CD4-positive, CD25-positive, alpha-beta regulatory T cell (primary cell): Measurements from ENCODE around the gene ITGA11. TPM values are rescaled to one million over a fixed set of nuclear protein-coding genes. Genes with fewer than 3 reads are reported as not detected.

Source experiments
- ATAC-seq, 2 donors: fragments of 150-1000 bp; cut with Tn5 transposase; one replicate each; pipeline ENCODE4 v1.10.0; 2021; ENCODE audit warnings: low read depth in 2 of 2, moderate number of reproducible peaks in 2 of 2, moderate library complexity in 1 of 2
- DNase-seq, 3 donors: peaks; one replicate each; pipeline versions ENCODE4 v3.0.0 to v3.0.0-alpha.2; 2012 to 2022; ENCODE audit warnings: mixed read lengths in 1 of 3
- H3K27ac ChIP-seq: one replicate; pipeline ENCODE4 v1.7.0; 2013; ENCODE audit warnings: mild to moderate bottlenecking, low read length; ENCODE audit not compliant: insufficient read depth, poor library complexity, severe bottlenecking
- H3K27me3 ChIP-seq: one replicate; pipeline ENCODE4 v1.7.0; 2013; ENCODE audit warnings: low read length; ENCODE audit not compliant: control insufficient read depth, insufficient read depth
- H3K36me3 ChIP-seq: one replicate; pipeline ENCODE4 v1.7.0; 2013; ENCODE audit warnings: mild to moderate bottlenecking, low read length, moderate library complexity; ENCODE audit not compliant: control insufficient read depth, insufficient read depth
- H3K4me1 ChIP-seq: 2 replicates; pipeline ENCODE4 v1.7.0; 2013; ENCODE audit warnings: mild to moderate bottlenecking, low read length; ENCODE audit not compliant: insufficient read depth, control insufficient read depth, poor library complexity, severe bottlenecking
- H3K4me3 ChIP-seq: one replicate; pipeline ENCODE4 v1.7.0; 2013; ENCODE audit warnings: low read depth, mild to moderate bottlenecking, low read length, moderate library complexity
- H3K9me3 ChIP-seq, 2 experiments: 1 replicate in 1 of 2; 2 replicates in 1 of 2; pipeline ENCODE4 v1.7.0; 2013; ENCODE audit warnings: low read length in 2 of 2, mild to moderate bottlenecking in 1 of 2, moderate library complexity in 1 of 2; ENCODE audit not compliant: control insufficient read depth in 2 of 2
- H3K27ac Mint-ChIP-seq, 3 donors: one replicate each; pipeline ENCODE4 v1.8.0; 2020 to 2022; ENCODE audit warnings: mild to moderate bottlenecking in 3 of 3, mixed read lengths in 3 of 3, moderate library complexity in 2 of 3
- H3K27me3 Mint-ChIP-seq: one replicate; pipeline ENCODE4 v1.8.0; 2022; ENCODE audit warnings: mild to moderate bottlenecking, mixed read lengths
- H3K36me3 Mint-ChIP-seq: one replicate; pipeline ENCODE4 v1.8.0; 2020; ENCODE audit warnings: mixed read lengths
- H3K4me1 Mint-ChIP-seq, 4 donors: one replicate each; pipeline ENCODE4 v1.8.0; 2020 to 2022; ENCODE audit warnings: mixed read lengths in 4 of 4, mild to moderate bottlenecking in 1 of 4
- H3K4me3 Mint-ChIP-seq, 4 donors: one replicate each; pipeline ENCODE4 v1.8.0; 2020 to 2022; ENCODE audit warnings: mild to moderate bottlenecking in 4 of 4, mixed read lengths in 4 of 4, moderate library complexity in 3 of 4
- H3K9me3 Mint-ChIP-seq, 7 donors: one replicate each; pipeline ENCODE4 v1.8.0; 2020 to 2022; ENCODE audit warnings: mixed read lengths in 7 of 7, mild to moderate bottlenecking in 3 of 7, moderate library complexity in 2 of 7
- polyA plus RNA-seq, 4 donors: library from polyadenylated mRNA; unstranded; fragments of 300-500 nt; fragmentation: Illumina TruSeq; gene quantifications; one replicate each; pipeline ENCODE4 v1.2.3, GENCODE V29; 2021
- total RNA-seq: library from RNA; stranded (reverse); gene quantifications from one replicate; pipeline ENCODE4 v1.2.3, GENCODE V29; 2022

Gene ITGA11
- total and polyA plus RNA-seq, 5 donors from 2014 or later: 0.02 to 0.05 TPM; not detected in 3

DNA sequence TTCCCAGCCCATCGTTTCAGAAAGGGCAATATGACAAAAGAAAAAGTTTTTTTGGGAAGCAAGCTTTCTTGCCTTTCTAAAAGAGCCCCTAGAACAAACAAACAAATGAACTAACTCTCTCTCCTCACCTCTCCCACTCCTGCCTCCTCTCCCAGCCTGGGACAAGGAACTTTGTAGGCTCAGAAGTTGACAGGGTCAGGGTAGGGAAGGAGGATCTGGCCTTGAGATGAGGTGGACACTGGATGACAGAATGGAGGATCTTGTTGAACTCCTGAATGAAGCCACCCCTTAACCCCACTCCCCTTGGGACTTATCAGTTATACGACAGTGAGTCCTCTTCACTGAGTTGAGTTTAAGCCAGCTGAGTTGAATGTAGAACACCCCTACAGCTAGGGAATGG, 1.6 kb upstream of the ITGA11 start:
- DNase-seq (no peak), ATAC-seq (no peak)
- peaks cover 48% of the 10 kb centered on the region for H3K27me3 Mint-ChIP-seq
- H3K27ac ChIP-seq: no peak overlapping the region
- no peak overlapping the region for H3K4me3 ChIP-seq
- no peak overlapping the region for H3K4me3 Mint-ChIP-seq
- no peaks in the 10 kb centered on the region for H3K4me1 ChIP-seq
- no peaks in the 10 kb centered on the region for H3K36me3 Mint-ChIP-seq
- H3K4me1 Mint-ChIP-seq: no peaks in the 10 kb centered on the region
- H3K27me3 ChIP-seq: peaks cover 22% of the 10 kb centered on the region
- peaks cover 0 to 5% (median 0%) of the 10 kb centered on the region in 7 donors for H3K9me3 Mint-ChIP-seq
- H3K27ac Mint-ChIP-seq: no peak overlapping the region
- no peaks in the 10 kb centered on the region for H3K36me3 ChIP-seq
- H3K9me3 ChIP-seq: no peaks in the 10 kb centered on the region

DNA sequence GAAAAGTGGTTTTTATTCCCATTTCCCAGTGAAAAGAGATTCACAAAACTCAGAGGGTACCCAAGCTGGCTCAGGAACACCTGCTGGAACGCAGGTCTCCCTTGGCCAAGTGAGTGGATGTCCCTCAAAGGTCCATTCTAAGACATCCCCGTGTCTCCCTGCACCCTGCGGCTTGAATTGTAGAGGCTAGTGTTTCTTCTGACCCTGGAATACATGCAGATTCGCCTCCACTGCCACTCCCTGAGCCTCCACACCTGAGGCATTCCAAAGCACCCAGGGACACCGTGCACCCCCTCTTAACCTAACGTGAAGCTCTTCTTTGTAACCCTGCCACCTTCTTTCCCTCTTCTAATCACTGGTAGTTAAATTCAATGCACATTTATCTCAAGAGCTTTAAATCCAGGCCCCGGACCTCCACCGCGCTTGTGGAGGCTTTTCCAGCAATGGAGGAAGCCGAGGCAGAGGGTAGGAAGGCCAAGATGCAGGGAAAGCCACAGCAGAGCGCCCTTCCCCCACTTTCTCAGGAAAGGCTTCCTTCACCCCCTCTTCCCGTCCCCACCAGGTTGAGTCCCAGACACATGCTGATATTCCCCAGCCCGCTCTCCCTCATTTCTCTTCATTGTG, 590 bp upstream of the ITGA11 start:
- peaks cover 0 to 5% (median 0%) of the 10 kb centered on the region in 7 donors for H3K9me3 Mint-ChIP-seq
- no peaks in the 10 kb centered on the region for H3K36me3 ChIP-seq
- H3K27me3 Mint-ChIP-seq: peaks cover 49% of the 10 kb centered on the region
- H3K27me3 ChIP-seq: peaks cover 18% of the 10 kb centered on the region
- ATAC-seq: no peak
- no peaks in the 10 kb centered on the region for H3K4me1 ChIP-seq
- H3K4me3 Mint-ChIP-seq: no peak overlapping the region
- no peaks in the 10 kb centered on the region for H3K4me1 Mint-ChIP-seq
- H3K9me3 ChIP-seq: no peaks in the 10 kb centered on the region
- no peak for DNase-seq
- H3K36me3 Mint-ChIP-seq: no peaks in the 10 kb centered on the region
- no peak overlapping the region for H3K27ac Mint-ChIP-seq
- no peak overlapping the region for H3K27ac ChIP-seq
- H3K4me3 ChIP-seq: no peak overlapping the region

DNA sequence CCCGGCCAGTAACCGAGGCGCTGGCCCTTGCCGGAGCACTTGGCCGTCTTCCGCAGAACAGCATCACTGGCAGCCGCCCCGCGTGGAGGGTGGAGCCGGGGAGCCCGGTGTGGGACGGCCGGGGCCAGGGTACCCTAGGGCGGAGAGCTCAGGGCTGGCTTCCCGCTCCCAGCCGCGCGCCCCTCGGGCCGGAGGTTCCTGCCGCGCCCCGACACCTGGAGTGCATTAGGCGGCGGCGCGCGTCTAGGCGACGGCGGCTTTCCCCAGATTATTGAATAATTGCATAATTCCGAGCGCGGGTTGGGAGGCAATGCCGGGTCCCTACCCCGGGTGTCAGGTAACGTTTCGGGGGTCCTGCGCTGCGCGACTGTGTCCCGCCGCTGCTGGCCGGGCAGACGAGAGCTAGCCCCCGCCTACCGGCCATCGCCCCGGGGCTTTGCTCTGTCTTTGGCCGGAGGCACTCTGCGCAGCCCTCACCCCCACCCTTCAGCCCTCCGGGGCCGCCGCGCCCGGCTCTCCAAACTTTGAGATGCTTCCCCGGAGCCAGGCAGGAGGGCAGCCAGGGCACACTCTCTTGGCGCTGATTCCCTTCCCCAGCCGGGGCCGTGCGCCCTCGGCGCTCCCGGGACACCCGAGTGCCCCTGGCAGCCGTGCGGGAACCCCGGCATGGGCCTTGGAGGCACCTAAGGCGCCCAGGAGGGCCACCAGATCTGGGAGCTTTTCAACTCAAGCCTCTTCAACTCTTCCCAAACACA, 749 bp downstream of the ITGA11 start:
- peaks cover 46% of the 10 kb centered on the region for H3K27me3 Mint-ChIP-seq
- Histone ChIP-seq H3K27ac (no peak overlapping the region), H3K4me1 (no peaks in the 10 kb centered on the region), H3K9me3 (no peaks in the 10 kb centered on the region), H3K4me3 (no peak overlapping the region), H3K36me3 (no peaks in the 10 kb centered on the region), H3K27me3 (peaks cover 18% of the 10 kb centered on the region)
- no peaks in the 10 kb centered on the region for H3K4me1 Mint-ChIP-seq
- H3K36me3 Mint-ChIP-seq: no peaks in the 10 kb centered on the region
- ATAC-seq (no peak), DNase-seq (no peak)
- H3K9me3 Mint-ChIP-seq: peaks cover 0 to 5% (median 0%) of the 10 kb centered on the region in 7 donors
- no peak overlapping the region for H3K4me3 Mint-ChIP-seq
- no peak overlapping the region for H3K27ac Mint-ChIP-seq

DNA sequence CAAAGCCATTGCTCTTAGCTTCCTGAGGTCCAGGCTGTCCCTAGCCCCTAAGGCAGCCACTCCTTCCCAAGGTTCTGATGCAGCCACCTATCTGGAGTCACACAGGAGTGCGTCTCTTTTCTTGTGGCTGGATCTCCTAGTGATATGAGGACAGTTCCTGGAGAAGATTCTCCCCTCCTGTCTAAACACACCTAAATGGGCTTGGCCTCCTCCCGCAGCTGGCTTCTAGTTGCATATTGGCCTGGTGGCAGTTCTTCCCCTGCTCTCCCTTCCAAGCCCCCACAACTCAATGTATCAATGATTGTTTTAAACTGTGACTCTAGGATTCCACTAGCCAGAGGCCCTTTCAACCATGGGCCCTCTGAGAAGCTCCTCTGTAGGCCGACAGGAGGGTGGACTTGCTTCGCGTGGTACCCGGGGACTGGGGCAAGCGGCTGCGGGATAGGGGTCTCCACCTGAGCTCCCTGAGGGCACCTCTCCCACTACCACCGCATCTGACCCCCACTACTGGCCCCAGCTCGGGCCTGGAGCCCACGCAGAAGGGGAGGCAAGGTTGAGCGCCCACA, 1.4 kb downstream of the ITGA11 start:
- H3K27me3 ChIP-seq: peaks cover 18% of the 10 kb centered on the region
- H3K4me3 ChIP-seq: no peak overlapping the region
- no peaks in the 10 kb centered on the region for H3K9me3 ChIP-seq
- Mint-ChIP-seq H3K27me3 (peaks cover 46% of the 10 kb centered on the region), H3K9me3 (peaks cover 0 to 5% (median 0%) of the 10 kb centered on the region in 7 donors), H3K36me3 (no peaks in the 10 kb centered on the region), H3K27ac (no peak overlapping the region), H3K4me3 (no peak overlapping the region), H3K4me1 (no peaks in the 10 kb centered on the region)
- DNase-seq: no peak
- no peak overlapping the region for H3K27ac ChIP-seq
- H3K36me3 ChIP-seq: no peaks in the 10 kb centered on the region
- no peaks in the 10 kb centered on the region for H3K4me1 ChIP-seq
- no peak for ATAC-seq

DNA sequence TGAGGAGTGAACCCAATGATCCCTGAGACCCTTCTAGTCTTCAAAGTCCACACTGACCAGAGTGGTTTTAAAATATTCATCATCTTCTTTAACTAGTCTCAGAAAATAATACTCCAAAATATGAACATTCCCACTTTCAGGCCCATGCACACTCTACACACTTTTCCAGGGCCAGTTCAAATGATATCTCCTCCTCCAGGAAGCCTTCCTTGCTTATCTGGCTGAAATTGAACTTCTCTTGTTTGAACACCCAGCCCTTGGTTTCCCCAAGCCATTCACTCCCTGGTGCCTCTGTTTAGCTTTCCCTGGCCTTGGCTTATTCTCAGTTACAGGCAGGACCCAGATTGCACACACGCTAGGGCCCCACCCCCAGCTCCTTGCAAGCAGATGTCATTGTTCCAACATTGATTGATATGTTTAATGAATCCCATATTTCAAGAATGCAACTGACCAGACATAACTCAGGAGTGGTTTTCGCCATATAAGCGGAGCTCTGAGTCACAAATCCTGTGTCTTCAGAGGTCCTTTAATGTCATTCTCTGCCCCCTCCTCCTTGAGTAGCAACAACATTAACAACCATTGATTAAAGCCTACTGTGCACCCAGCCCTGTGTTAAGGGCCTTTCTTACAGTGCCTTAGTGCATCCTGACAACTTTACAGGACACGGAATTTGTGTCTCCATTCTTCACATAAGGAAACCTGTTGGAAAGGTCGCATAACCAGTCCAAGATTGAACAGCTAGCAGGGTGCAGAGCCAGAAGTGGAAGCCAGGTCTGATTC, 2.1 kb downstream of the ITGA11 start:
- DNase-seq (no peak), ATAC-seq (no peak)
- no peaks in the 10 kb centered on the region for H3K4me1 Mint-ChIP-seq
- Histone ChIP-seq H3K36me3 (no peaks in the 10 kb centered on the region), H3K9me3 (no peaks in the 10 kb centered on the region), H3K4me1 (no peaks in the 10 kb centered on the region), H3K4me3 (no peak overlapping the region), H3K27me3 (peaks cover 18% of the 10 kb centered on the region), H3K27ac (no peak overlapping the region)
- H3K4me3 Mint-ChIP-seq: no peak overlapping the region
- no peaks in the 10 kb centered on the region for H3K36me3 Mint-ChIP-seq
- H3K9me3 Mint-ChIP-seq: peaks cover 0 to 5% (median 0%) of the 10 kb centered on the region in 7 donors
- no peak overlapping the region for H3K27ac Mint-ChIP-seq
- H3K27me3 Mint-ChIP-seq: peaks cover 46% of the 10 kb centered on the region

DNA sequence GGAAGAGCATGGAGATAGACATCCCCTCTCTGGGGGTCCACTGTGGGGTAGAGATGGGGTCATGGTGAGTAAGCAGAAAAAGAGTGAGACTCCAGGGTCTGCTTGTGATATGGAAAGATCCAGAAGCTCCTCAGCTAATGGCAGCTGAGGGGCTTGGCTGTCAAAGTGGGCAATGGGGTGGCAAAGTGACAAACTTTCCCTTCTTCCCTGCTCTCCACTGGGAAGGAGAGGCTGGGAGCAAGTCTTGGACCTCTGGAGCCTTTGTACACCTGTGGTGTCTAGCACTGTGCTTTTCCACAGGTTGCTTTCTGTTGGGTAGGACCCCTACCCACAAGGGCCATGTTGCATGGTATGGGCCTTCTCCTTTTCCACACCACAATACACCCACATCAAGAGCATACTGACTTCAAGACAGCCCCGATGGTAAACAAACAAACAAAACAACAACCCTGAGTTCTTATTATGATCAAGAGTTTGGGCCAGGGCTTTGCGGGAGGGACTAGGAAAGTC, 3.5 kb downstream of the ITGA11 start:
- peaks cover 46% of the 10 kb centered on the region for H3K27me3 Mint-ChIP-seq
- Histone ChIP-seq H3K4me3 (no peak overlapping the region), H3K9me3 (no peaks in the 10 kb centered on the region), H3K27ac (no peak overlapping the region), H3K36me3 (no peaks in the 10 kb centered on the region), H3K4me1 (no peaks in the 10 kb centered on the region), H3K27me3 (peaks cover 13% of the 10 kb centered on the region)
- H3K36me3 Mint-ChIP-seq: no peaks in the 10 kb centered on the region
- no peaks in the 10 kb centered on the region for H3K4me1 Mint-ChIP-seq
- no peak overlapping the region for H3K4me3 Mint-ChIP-seq
- no peak overlapping the region for H3K27ac Mint-ChIP-seq
- DNase-seq (no peak), ATAC-seq (no peak)
- H3K9me3 Mint-ChIP-seq: peaks cover 0 to 5% (median 0%) of the 10 kb centered on the region in 7 donors

DNA sequence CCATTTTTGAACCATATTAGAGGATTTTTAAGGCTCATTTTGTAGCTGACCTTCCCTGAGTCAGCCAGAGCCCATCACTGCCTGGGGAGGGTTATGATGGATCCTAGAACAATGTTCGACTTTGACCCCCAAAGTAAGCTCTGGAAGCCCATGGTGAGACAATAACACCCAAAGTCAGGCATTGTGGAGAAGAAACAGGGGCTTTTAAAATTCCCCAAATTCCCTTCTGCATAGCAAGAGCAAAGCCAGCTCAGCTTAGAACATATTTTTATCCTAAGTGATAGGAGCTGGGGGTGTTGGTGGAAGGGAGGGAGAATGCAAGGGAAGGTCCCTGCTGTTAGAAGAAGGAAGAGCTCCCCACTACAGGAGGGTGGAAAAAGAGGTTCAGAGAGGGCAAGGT, 4.0 kb downstream of the ITGA11 start:
- no peak overlapping the region for H3K27ac Mint-ChIP-seq
- H3K9me3 Mint-ChIP-seq: peaks cover 0 to 4% (median 0%) of the 10 kb centered on the region in 7 donors
- H3K4me3 Mint-ChIP-seq: no peak overlapping the region
- H3K4me1 Mint-ChIP-seq: no peaks in the 10 kb centered on the region
- no peak for DNase-seq
- Histone ChIP-seq H3K36me3 (no peaks in the 10 kb centered on the region), H3K9me3 (no peaks in the 10 kb centered on the region), H3K4me3 (no peak overlapping the region), H3K4me1 (no peaks in the 10 kb centered on the region), H3K27me3 (peaks cover 11% of the 10 kb centered on the region), H3K27ac (no peak overlapping the region)
- peaks cover 50% of the 10 kb centered on the region for H3K27me3 Mint-ChIP-seq
- no peak for ATAC-seq
- H3K36me3 Mint-ChIP-seq: no peaks in the 10 kb centered on the region
